ENCODE data around the gene SLC44A4. TPM values are rescaled to one million over a fixed set of nuclear protein-coding genes. Genes with fewer than 3 reads are reported as not detected.

SLC44A4 gene
- total RNA-seq, 1 experiment from 2014 or later: 3.5 TPM

DNA sequence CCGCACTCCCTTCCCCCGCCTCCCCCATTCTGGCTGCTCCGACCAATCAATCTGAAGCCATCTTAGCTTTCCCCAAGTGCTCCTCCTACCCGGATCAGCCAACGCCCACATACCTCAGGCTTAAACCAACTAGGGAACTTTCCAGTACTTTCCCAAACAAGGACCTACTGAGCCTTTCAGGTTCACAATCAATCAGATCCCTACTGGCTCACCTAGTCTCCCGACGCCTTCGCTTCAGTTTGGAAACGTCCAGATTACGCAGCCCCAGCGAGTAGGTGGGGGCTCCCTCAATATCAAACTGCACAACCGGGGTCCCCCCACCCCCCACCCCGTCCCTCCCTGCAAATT is 64.1 kb downstream of the SLC44A4 start:
- intact Hi-C loops (cut with micrococcal nuclease): loop anchor here (2.0 to 5.0 kb wide), 3 partner anchors 20 to 77 kb away; partner anchors contain the start of genes CLIC1 and VARS1
- no TSS peak for BruUV-seq (replicated peaks)

DNA sequence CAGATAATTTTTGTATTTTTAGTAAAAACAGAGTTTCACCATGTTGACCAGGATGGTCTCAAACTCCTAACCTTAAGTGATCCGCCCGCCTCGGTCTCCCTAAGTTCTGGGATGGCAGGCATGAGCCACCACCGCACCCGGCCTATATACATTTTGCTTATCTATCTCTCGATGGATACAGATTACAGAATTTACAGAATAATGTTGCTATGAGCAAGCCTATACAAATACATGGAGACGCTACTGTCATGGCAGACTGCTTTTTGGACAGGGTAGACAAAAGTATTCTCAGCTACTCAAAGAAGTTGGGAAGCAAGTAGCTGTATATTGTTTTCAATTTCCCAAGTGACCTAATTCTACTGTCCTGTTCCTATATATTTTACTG is 65.3 kb downstream of the SLC44A4 start:
- no peak overlapping the region for H2AFZ ChIP-seq (ENCODE audit: low read length)
- peaks cover 12% of the 10 kb centered on the region for H4K20me1 ChIP-seq (ENCODE audit: low read length)
- no peaks in the 10 kb centered on the region for H3K9me3 ChIP-seq (ENCODE audit: low read length)
- ATAC-seq (no peak), DNase-seq (no peak)
- no peaks in the 10 kb centered on the region for H3K36me3 ChIP-seq (ENCODE audit: low read depth, low read length)
- H3K79me2 ChIP-seq (ENCODE audit: low read length): peaks cover 24% of the 10 kb centered on the region
- H3K4me1 ChIP-seq (ENCODE audit: insufficient read depth, low read length): peaks cover 8% of the 10 kb centered on the region
- ChIA-PET POLR2A (ENCODE audit: unreplicated experiment) (interaction anchor here (1.0 kb wide), 1 partner anchor 149 kb away, joined by 6 read pairs; the partner anchor contains the start of gene GPANK1), CTCF (interaction anchor here (1.2 kb wide), 1 partner anchor 40 kb away, joined by 3 read pairs; no protein-coding TSS in a partner anchor)
- no peaks in the 10 kb centered on the region for H3F3A ChIP-seq (ENCODE audit: low read length, unreplicated experiment)
- H3K27me3 ChIP-seq (ENCODE audit: low read length): no peaks in the 10 kb centered on the region
- H3K9me2 ChIP-seq (replicated peaks; ENCODE audit: low read length): no peaks in the 10 kb centered on the region
- H3K4me3 ChIP-seq (ENCODE audit: low read length): 0 out of 2 replicates have a peak overlapping the region, but pooled peaks have one; percentile 44
- intact Hi-C loops (cut with micrococcal nuclease): no loop called here
- TF ChIP-seq EZH2 (IDR thresholded peaks at IDR 0.05; ENCODE audit: low read length, unreplicated experiment) (no peak), EZH2phosphoT487 (IDR thresholded peaks at IDR 0.05; ENCODE audit: borderline replicate concordance, low read length) (no peak)
- TF ChIP-seq, protein P1, sequence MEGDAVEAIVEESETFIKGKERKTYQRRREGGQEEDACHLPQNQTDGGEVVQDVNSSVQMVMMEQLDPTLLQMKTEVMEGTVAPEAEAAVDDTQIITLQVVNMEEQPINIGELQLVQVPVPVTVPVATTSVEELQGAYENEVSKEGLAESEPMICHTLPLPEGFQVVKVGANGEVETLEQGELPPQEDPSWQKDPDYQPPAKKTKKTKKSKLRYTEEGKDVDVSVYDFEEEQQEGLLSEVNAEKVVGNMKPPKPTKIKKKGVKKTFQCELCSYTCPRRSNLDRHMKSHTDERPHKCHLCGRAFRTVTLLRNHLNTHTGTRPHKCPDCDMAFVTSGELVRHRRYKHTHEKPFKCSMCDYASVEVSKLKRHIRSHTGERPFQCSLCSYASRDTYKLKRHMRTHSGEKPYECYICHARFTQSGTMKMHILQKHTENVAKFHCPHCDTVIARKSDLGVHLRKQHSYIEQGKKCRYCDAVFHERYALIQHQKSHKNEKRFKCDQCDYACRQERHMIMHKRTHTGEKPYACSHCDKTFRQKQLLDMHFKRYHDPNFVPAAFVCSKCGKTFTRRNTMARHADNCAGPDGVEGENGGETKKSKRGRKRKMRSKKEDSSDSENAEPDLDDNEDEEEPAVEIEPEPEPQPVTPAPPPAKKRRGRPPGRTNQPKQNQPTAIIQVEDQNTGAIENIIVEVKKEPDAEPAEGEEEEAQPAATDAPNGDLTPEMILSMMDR (conservative IDR thresholded peaks at IDR 0.05; ENCODE audit: low read depth, low read length): no peak
- no peak overlapping the region for H3K9ac ChIP-seq (ENCODE audit: low read length)
- H3K4me2 ChIP-seq (ENCODE audit: low read length): peak overlapping the region; percentile 71
- H3K27ac ChIP-seq (ENCODE audit: low read length): no peak overlapping the region
- BruUV-seq (replicated peaks): no TSS peak

More for the DNA sequence above, 64.1 kb downstream of the SLC44A4 start:
- Histone ChIP-seq H3K9me2 (replicated peaks; ENCODE audit: low read length) (no peaks in the 10 kb centered on the region), H3K9ac (ENCODE audit: low read length) (peak overlapping the region; percentile 55), H3K4me1 (ENCODE audit: insufficient read depth, low read length) (peaks cover 16% of the 10 kb centered on the region), H3K9me3 (ENCODE audit: low read length) (no peaks in the 10 kb centered on the region), H3K4me2 (ENCODE audit: low read length) (peak overlapping the region; percentile 89), H3K79me2 (ENCODE audit: low read length) (peaks cover 36% of the 10 kb centered on the region), H3F3A (ENCODE audit: low read length, unreplicated experiment) (no peaks in the 10 kb centered on the region), H4K20me1 (ENCODE audit: low read length) (peaks cover 20% of the 10 kb centered on the region), H3K27me3 (ENCODE audit: low read length) (no peaks in the 10 kb centered on the region), H2AFZ (ENCODE audit: low read length) (peak overlapping the region; percentile 65), H3K27ac (ENCODE audit: low read length) (peak overlapping the region; percentile 84), H3K36me3 (ENCODE audit: low read depth, low read length) (no peaks in the 10 kb centered on the region), H3K4me3 (ENCODE audit: low read length) (peak overlapping the region; percentile 87)
- peak; percentile 96 for DNase-seq
- TF ChIP-seq, protein P1 (conservative IDR thresholded peaks at IDR 0.05; ENCODE audit: low read depth, low read length): no peak
- TF ChIP-seq EZH2phosphoT487 (IDR thresholded peaks at IDR 0.05; ENCODE audit: borderline replicate concordance, low read length) (no peak), EZH2 (IDR thresholded peaks at IDR 0.05; ENCODE audit: low read length, unreplicated experiment) (no peak)
- CTCF ChIA-PET: interaction anchor here (0.6 to 1.0 kb wide), 5 partner anchors 8 to 20 kb away, joined by 3 to 7 read pairs (median 4); partner anchors contain the start of gene LSM2
- ATAC-seq: peak; percentile 69
- POLR2A ChIA-PET (ENCODE audit: unreplicated experiment): interaction anchor here (0.5 to 1.8 kb wide), 15 partner anchors 8 to 1500 kb away, joined by 3 to 54 read pairs (median 5); partner anchors contain the start of genes GPANK1, HSPA1B, LSM2 and NEU1

Other genes starting within 250 kb of the SLC44A4 start
- 320 and 365 TPM in 2 replicates for gene BAG6, start 226.3 kb downstream of the SLC44A4 start, total RNA-seq (2014; rRNA removed)
- 1.6 and 2.2 TPM in 2 replicates for gene APOM, start 223.1 kb downstream of the SLC44A4 start, total RNA-seq (2014; rRNA removed)
- 26.3 and 33.2 TPM in 2 replicates for gene C6orf47, start 218.2 kb downstream of the SLC44A4 start, total RNA-seq (2014; rRNA removed)
- 11.8 and 14.9 TPM in 2 replicates for gene GPANK1, start 214.0 kb downstream of the SLC44A4 start, total RNA-seq (2014; rRNA removed)
- 227 and 267 TPM in 2 replicates for gene CSNK2B, start 212.9 kb downstream of the SLC44A4 start, total RNA-seq (2014; rRNA removed)
- gene LY6G5B, start 209.0 kb downstream of the SLC44A4 start, total RNA-seq (2014; rRNA removed): 5.0 and 5.3 TPM in 2 replicates
- gene LY6G5C, start 197.9 kb downstream of the SLC44A4 start, total RNA-seq (2014; rRNA removed): 1.6 and 1.8 TPM in 2 replicates
- gene ABHD16A, start 175.7 kb downstream of the SLC44A4 start, total RNA-seq (2014; rRNA removed): 52.0 and 54.0 TPM in 2 replicates
- gene LY6G6F, start 172.1 kb downstream of the SLC44A4 start, total RNA-seq (2014; rRNA removed): not detected in 2 replicates
- not detected in 2 replicates for gene LY6G6D, start 163.6 kb downstream of the SLC44A4 start, total RNA-seq (2014; rRNA removed)
- 0.22 TPM in 1 of 2 replicates, not detected in the other for gene LY6G6C, start 157.3 kb downstream of the SLC44A4 start, total RNA-seq (2014; rRNA removed)
- gene MPIG6B, start 155.6 kb downstream of the SLC44A4 start, total RNA-seq (2014; rRNA removed): not detected in 2 replicates
- gene DDAH2, start 149.7 kb downstream of the SLC44A4 start, total RNA-seq (2014; rRNA removed): 65.5 and 71.6 TPM in 2 replicates
- gene CLIC1, start 142.5 kb downstream of the SLC44A4 start, total RNA-seq (2014; rRNA removed): 708 and 743 TPM in 2 replicates
- gene MSH5, start 139.0 kb downstream of the SLC44A4 start, total RNA-seq (2014; rRNA removed): 22.7 and 23.0 TPM in 2 replicates
- 4.2 and 6.0 TPM in 2 replicates for gene SAPCD1, start 116.3 kb downstream of the SLC44A4 start, total RNA-seq (2014; rRNA removed)
- gene VWA7, start 101.7 kb downstream of the SLC44A4 start, total RNA-seq (2014; rRNA removed): 0.98 and 1.9 TPM in 2 replicates
- 89.8 and 130 TPM in 2 replicates for gene VARS1, start 83.2 kb downstream of the SLC44A4 start, total RNA-seq (2014; rRNA removed)
- 93.7 and 143 TPM in 2 replicates for gene LSM2, start 72.0 kb downstream of the SLC44A4 start, total RNA-seq (2014; rRNA removed)
- 0.26 and 0.69 TPM in 2 replicates for gene HSPA1L, start 63.7 kb downstream of the SLC44A4 start, total RNA-seq (2014; rRNA removed)
- 269 and 324 TPM in 2 replicates for gene HSPA1A, start 63.5 kb downstream of the SLC44A4 start, total RNA-seq (2014; rRNA removed)
- 265 and 331 TPM in 2 replicates for gene HSPA1B, start 51.3 kb downstream of the SLC44A4 start, total RNA-seq (2014; rRNA removed)
- 31.7 and 33.1 TPM in 2 replicates for gene NEU1, start 16.2 kb downstream of the SLC44A4 start, total RNA-seq (2014; rRNA removed)
- gene EHMT2, start 18.7 kb upstream of the SLC44A4 start, total RNA-seq (2014; rRNA removed): 74.5 and 80.8 TPM in 2 replicates
- gene ZBTB12, start 23.1 kb upstream of the SLC44A4 start, total RNA-seq (2014; rRNA removed): 5.4 and 8.6 TPM in 2 replicates
- 1.1 TPM in 1 of 2 replicates, not detected in the other for gene C2, start 48.7 kb upstream of the SLC44A4 start, total RNA-seq (2014; rRNA removed)
- gene CFB, start 67.1 kb upstream of the SLC44A4 start, total RNA-seq (2014; rRNA removed): 0.86 TPM in 1 of 2 replicates, not detected in the other
- gene NELFE, start 80.0 kb upstream of the SLC44A4 start, total RNA-seq (2014; rRNA removed): 132 and 142 TPM in 2 replicates
- gene SKIC2, start 80.2 kb upstream of the SLC44A4 start, total RNA-seq (2014; rRNA removed): 81.9 and 95.0 TPM in 2 replicates
- 27.1 and 32.4 TPM in 2 replicates for gene DXO, start 93.1 kb upstream of the SLC44A4 start, total RNA-seq (2014; rRNA removed)
- gene C4A, start 103.1 kb upstream of the SLC44A4 start, total RNA-seq (2014; rRNA removed): 2.2 and 3.6 TPM in 2 replicates
- gene C4B, start 135.8 kb upstream of the SLC44A4 start, total RNA-seq (2014; rRNA removed): 0.52 and 2.6 TPM in 2 replicates
- not detected in 2 replicates for gene CYP21A2, start 159.4 kb upstream of the SLC44A4 start, total RNA-seq (2014; rRNA removed)
- gene TNXB, start 230.3 kb upstream of the SLC44A4 start, total RNA-seq (2014; rRNA removed): 2.9 and 3.3 TPM in 2 replicates
- 33.4 and 35.7 TPM in 2 replicates for gene ATF6B, start 249.2 kb upstream of the SLC44A4 start, total RNA-seq (2014; rRNA removed)